ENCODE data around the gene TNFRSF12A.

The TNFRSF12A gene

GRCh38 chr16:3020247-3020603, at the start of gene TNFRSF12A:
Gene TNFRSF12A, plus strand, starts transcription at chr16:3020368. Its CDS starts 30 bp downstream, at chr16:3020398.
- DNase-seq (ENCODE audit: low spot score in 2 of 2) (peak; percentile 36 to 44), ATAC-seq (replicated peaks; ENCODE audit: extremely low read depth, poor library complexity, severe bottlenecking) (peak; percentile 15)
- peak within 1 kb of the TSS; percentile 67 for H3K27ac Mint-ChIP-seq (ENCODE audit: low read depth)
- H3K27me3 Mint-ChIP-seq, result no peaks in the 10 kb centered on the region
- no peaks in the 10 kb centered on the region for H3K9me3 Mint-ChIP-seq
- peaks cover 41% of the 10 kb centered on the region for H3K4me1 Mint-ChIP-seq
- H3K36me3 Mint-ChIP-seq (ENCODE audit: insufficient read depth), result peaks cover 11% of the 10 kb centered on the region
- H3K4me3 Mint-ChIP-seq, result peak within 1 kb of the TSS; percentile 76

GRCh38 chr16:2970563-2970962, 49.6 kb upstream of the TNFRSF12A start:
- Mint-ChIP-seq H3K4me3 (peak overlapping the region; percentile 70), H3K9me3 (no peaks in the 10 kb centered on the region), H3K36me3 (ENCODE audit: insufficient read depth) (no peaks in the 10 kb centered on the region), H3K27ac (ENCODE audit: low read depth) (no peak overlapping the region), H3K4me1 (peaks cover 15% of the 10 kb centered on the region), H3K27me3 (peaks cover 23% of the 10 kb centered on the region)
- no peak for ATAC-seq (replicated peaks; ENCODE audit: extremely low read depth, poor library complexity, severe bottlenecking)
- DNase-seq (ENCODE audit: low spot score in 2 of 2), result no peak

GRCh38 chr16:2971134-2971984, 48.8 kb upstream of the TNFRSF12A start:
- no peak for DNase-seq (ENCODE audit: low spot score in 2 of 2)
- Mint-ChIP-seq H3K36me3 (ENCODE audit: insufficient read depth) (no peaks in the 10 kb centered on the region), H3K4me3 (peak overlapping the region; percentile 70), H3K9me3 (no peaks in the 10 kb centered on the region), H3K4me1 (peaks cover 15% of the 10 kb centered on the region), H3K27me3 (peaks cover 23% of the 10 kb centered on the region), H3K27ac (ENCODE audit: low read depth) (no peak overlapping the region)
- ATAC-seq (replicated peaks; ENCODE audit: extremely low read depth, poor library complexity, severe bottlenecking), result no peak

- Mint-ChIP-seq H3K4me3 (peak overlapping the region; percentile 5), H3K4me1 (peaks cover 15% of the 10 kb centered on the region), H3K27ac (ENCODE audit: low read depth) (no peak overlapping the region), H3K9me3 (no peaks in the 10 kb centered on the region), H3K27me3 (peaks cover 23% of the 10 kb centered on the region), H3K36me3 (ENCODE audit: insufficient read depth) (no peaks in the 10 kb centered on the region)
- no peak for DNase-seq (ENCODE audit: low spot score in 2 of 2)
- no peak for ATAC-seq (replicated peaks; ENCODE audit: extremely low read depth, poor library complexity, severe bottlenecking)
Observed at GRCh38 chr16:2971985-2972784, 48.0 kb upstream of the TNFRSF12A start.

- ATAC-seq (replicated peaks; ENCODE audit: extremely low read depth, poor library complexity, severe bottlenecking) (no peak), DNase-seq (ENCODE audit: low spot score in 2 of 2) (no peak)
- H3K27ac Mint-ChIP-seq (ENCODE audit: low read depth), result no peak overlapping the region
- no peaks in the 10 kb centered on the region for H3K36me3 Mint-ChIP-seq (ENCODE audit: insufficient read depth)
- H3K9me3 Mint-ChIP-seq, result no peaks in the 10 kb centered on the region
- H3K27me3 Mint-ChIP-seq, result peaks cover 17% of the 10 kb centered on the region
- peaks cover 12% of the 10 kb centered on the region for H3K4me1 Mint-ChIP-seq
- H3K4me3 Mint-ChIP-seq, result no peak overlapping the region
Observed at GRCh38 chr16:2973093-2973492, 47.1 kb upstream of the TNFRSF12A start.

GRCh38 chr16:2973605-2974318, 46.4 kb upstream of the TNFRSF12A start:
- peaks cover 11% of the 10 kb centered on the region for H3K27me3 Mint-ChIP-seq
- H3K9me3 Mint-ChIP-seq, result no peaks in the 10 kb centered on the region
- ATAC-seq (replicated peaks; ENCODE audit: extremely low read depth, poor library complexity, severe bottlenecking) (no peak), DNase-seq (ENCODE audit: low spot score in 2 of 2) (no peak)
- no peaks in the 10 kb centered on the region for H3K36me3 Mint-ChIP-seq (ENCODE audit: insufficient read depth)
- peaks cover 6% of the 10 kb centered on the region for H3K4me1 Mint-ChIP-seq
- H3K27ac Mint-ChIP-seq (ENCODE audit: low read depth), result no peak overlapping the region
- H3K4me3 Mint-ChIP-seq, result no peak overlapping the region

GRCh38 chr16:2974319-2975056, 45.7 kb upstream of the TNFRSF12A start:
- ATAC-seq (replicated peaks; ENCODE audit: extremely low read depth, poor library complexity, severe bottlenecking) (no peak), DNase-seq (ENCODE audit: low spot score in 2 of 2) (no peak)
- Mint-ChIP-seq H3K27ac (ENCODE audit: low read depth) (no peak overlapping the region), H3K36me3 (ENCODE audit: insufficient read depth) (no peaks in the 10 kb centered on the region), H3K4me3 (no peak overlapping the region), H3K9me3 (no peaks in the 10 kb centered on the region), H3K4me1 (peaks cover 5% of the 10 kb centered on the region), H3K27me3 (peaks cover 11% of the 10 kb centered on the region)

GRCh38 chr16:2975161-2975795, 44.9 kb upstream of the TNFRSF12A start:
- H3K9me3 Mint-ChIP-seq, result no peaks in the 10 kb centered on the region
- H3K36me3 Mint-ChIP-seq (ENCODE audit: insufficient read depth), result no peaks in the 10 kb centered on the region
- no peak for ATAC-seq (replicated peaks; ENCODE audit: extremely low read depth, poor library complexity, severe bottlenecking)

GRCh38 chr16:2976201-2976600, 44.0 kb upstream of the TNFRSF12A start:
- Mint-ChIP-seq H3K27ac (ENCODE audit: low read depth) (no peak overlapping the region), H3K4me3 (no peak overlapping the region), H3K4me1 (peaks cover 3% of the 10 kb centered on the region), H3K36me3 (ENCODE audit: insufficient read depth) (peaks cover 6% of the 10 kb centered on the region), H3K27me3 (peaks cover 11% of the 10 kb centered on the region), H3K9me3 (no peaks in the 10 kb centered on the region)
- no peak for ATAC-seq (replicated peaks; ENCODE audit: extremely low read depth, poor library complexity, severe bottlenecking)
- no peak for DNase-seq (ENCODE audit: low spot score in 2 of 2)

More at GRCh38 chr16:2975161-2975795, 44.9 kb upstream of the TNFRSF12A start:
- no peak overlapping the region for H3K27ac Mint-ChIP-seq (ENCODE audit: low read depth)
- H3K27me3 Mint-ChIP-seq, result peaks cover 11% of the 10 kb centered on the region
- H3K4me3 Mint-ChIP-seq, result no peak overlapping the region
- H3K4me1 Mint-ChIP-seq, result peaks cover 5% of the 10 kb centered on the region
- no peak for DNase-seq (ENCODE audit: low spot score in 2 of 2)

- Mint-ChIP-seq H3K4me1 (peaks cover 7% of the 10 kb centered on the region), H3K27ac (ENCODE audit: low read depth) (no peak overlapping the region), H3K4me3 (no peak overlapping the region), H3K9me3 (no peaks in the 10 kb centered on the region), H3K27me3 (peaks cover 10% of the 10 kb centered on the region), H3K36me3 (ENCODE audit: insufficient read depth) (peaks cover 9% of the 10 kb centered on the region)
- ATAC-seq (replicated peaks; ENCODE audit: extremely low read depth, poor library complexity, severe bottlenecking), result no peak
- no peak for DNase-seq (ENCODE audit: low spot score in 2 of 2)
Observed at GRCh38 chr16:2976673-2977072, 43.5 kb upstream of the TNFRSF12A start.

GRCh38 chr16:2977440-2977839, 42.7 kb upstream of the TNFRSF12A start:
- Mint-ChIP-seq H3K36me3 (ENCODE audit: insufficient read depth) (peaks cover 9% of the 10 kb centered on the region), H3K27ac (ENCODE audit: low read depth) (no peak overlapping the region), H3K4me1 (peaks cover 10% of the 10 kb centered on the region), H3K9me3 (no peaks in the 10 kb centered on the region), H3K27me3 (peaks cover 2% of the 10 kb centered on the region), H3K4me3 (no peak overlapping the region)
- ATAC-seq (replicated peaks; ENCODE audit: extremely low read depth, poor library complexity, severe bottlenecking), result no peak
- no peak for DNase-seq (ENCODE audit: low spot score in 2 of 2)
